ENCODE results near the gene CST5.

Gene CST5

GRCh38 chr20:23924751-23925150 is 45.2 kb upstream of the CST5 start:
- TF ChIP-seq CTCF (IDR thresholded peaks at IDR 0.05; ENCODE audit: low read depth, low read length), result no peak
- H3K4me3 ChIP-seq (ENCODE audit: low read depth, low read length), result no peak overlapping the region
- no peak for DNase-seq (ENCODE audit: low read depth, low spot score)
- in situ Hi-C loops (cut with HindIII; ENCODE audit: low sequenced_read_pairs), result no loop called here

GRCh38 chr20:23923891-23924435 is 44.4 kb upstream of the CST5 start:
- in situ Hi-C loops (cut with HindIII; ENCODE audit: low sequenced_read_pairs), result no loop called here
- DNase-seq (ENCODE audit: low read depth, low spot score), result no peak
- TF ChIP-seq CTCF (IDR thresholded peaks at IDR 0.05; ENCODE audit: low read depth, low read length), result no peak
- no peak overlapping the region for H3K4me3 ChIP-seq (ENCODE audit: low read depth, low read length)

- no peak overlapping the region for H3K4me3 ChIP-seq (ENCODE audit: low read depth, low read length)
- in situ Hi-C loops (cut with HindIII; ENCODE audit: low sequenced_read_pairs), result no loop called here
- DNase-seq (ENCODE audit: low read depth, low spot score), result no peak
- TF ChIP-seq CTCF (IDR thresholded peaks at IDR 0.05; ENCODE audit: low read depth, low read length), result no peak
Measured at GRCh38 chr20:23923311-23923710, 43.8 kb upstream of the CST5 start.

- in situ Hi-C loops (cut with HindIII; ENCODE audit: low sequenced_read_pairs), result no loop called here
- H3K4me3 ChIP-seq (ENCODE audit: low read depth, low read length), result no peak overlapping the region
- no peak for TF ChIP-seq CTCF (IDR thresholded peaks at IDR 0.05; ENCODE audit: low read depth, low read length)
- DNase-seq (ENCODE audit: low read depth, low spot score), result no peak
Measured at GRCh38 chr20:23920408-23921325, 41.1 kb upstream of the CST5 start.

- no peak for TF ChIP-seq CTCF (IDR thresholded peaks at IDR 0.05; ENCODE audit: low read depth, low read length)
- DNase-seq (ENCODE audit: low read depth, low spot score), result no peak
- H3K4me3 ChIP-seq (ENCODE audit: low read depth, low read length), result no peak overlapping the region
- in situ Hi-C loops (cut with HindIII; ENCODE audit: low sequenced_read_pairs), result no loop called here
Measured at GRCh38 chr20:23918896-23919295, 39.3 kb upstream of the CST5 start.

GRCh38 chr20:23918101-23918862 is 38.7 kb upstream of the CST5 start:
- in situ Hi-C loops (cut with HindIII; ENCODE audit: low sequenced_read_pairs), result no loop called here
- TF ChIP-seq CTCF (IDR thresholded peaks at IDR 0.05; ENCODE audit: low read depth, low read length), result no peak
- no peak for DNase-seq (ENCODE audit: low read depth, low spot score)
- no peak overlapping the region for H3K4me3 ChIP-seq (ENCODE audit: low read depth, low read length)
